KOPT-K1 (cell line): ENCODE results near the gene NRXN2.
A peak's percentile ranks its signal among the peaks of the same experiment; 100 is the strongest.

Experiments
- H3K27ac ChIP-seq: fragments of 200-600 bp; sonication (generic); 2 replicates; pipeline ENCODE4 v1.5.1; 2016; ENCODE audit warnings: antibody characterized with exemption, mild to moderate bottlenecking, low read depth, low read length; ENCODE audit not compliant: poor library complexity, severe bottlenecking
- H3K36me3 ChIP-seq: fragments of 200-600 bp; sonication (generic); 2 replicates; pipeline ENCODE4 v1.5.1; 2017; ENCODE audit warnings: antibody characterized with exemption, mild to moderate bottlenecking, low read length, moderate library complexity; ENCODE audit not compliant: insufficient read depth
- H3K9me3 ChIP-seq: fragments of 200-600 bp; sonication (generic); 2 replicates; pipeline ENCODE4 v1.5.1; 2017; ENCODE audit warnings: antibody characterized with exemption, low read length, mild to moderate bottlenecking; ENCODE audit not compliant: insufficient read depth, poor library complexity, severe bottlenecking

The NRXN2 gene

GRCh38 chr11:64583296-64584262 lies 139.4 kb downstream of the NRXN2 start:
- Histone ChIP-seq H3K36me3 (no peaks in the 10 kb centered on the region), H3K9me3 (peaks cover 4% of the 10 kb centered on the region), H3K27ac (no peak overlapping the region)

DNA sequence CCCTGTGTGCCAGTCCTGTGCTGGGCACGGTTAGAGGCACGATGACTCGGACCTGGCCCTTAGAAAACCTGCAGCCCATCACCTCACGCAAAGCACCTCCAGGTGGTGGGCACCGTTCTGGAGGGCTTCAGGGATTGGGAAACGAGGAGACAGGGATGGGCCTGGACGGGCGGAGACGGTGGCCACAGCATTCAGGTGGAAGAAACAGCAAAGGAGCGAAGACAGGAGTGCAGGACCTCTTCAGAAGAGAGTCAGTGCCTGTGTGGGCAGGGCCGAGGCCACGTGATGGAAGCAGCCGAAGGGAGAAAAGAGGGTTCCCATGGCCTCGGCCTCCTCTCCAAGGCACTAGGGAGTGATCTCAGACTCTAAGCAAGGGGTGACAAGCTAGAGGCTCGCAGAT lies 140.1 kb downstream of the NRXN2 start:
- no peaks in the 10 kb centered on the region for H3K36me3 ChIP-seq
- H3K27ac ChIP-seq, result no peak overlapping the region
- H3K9me3 ChIP-seq, result no peaks in the 10 kb centered on the region

DNA sequence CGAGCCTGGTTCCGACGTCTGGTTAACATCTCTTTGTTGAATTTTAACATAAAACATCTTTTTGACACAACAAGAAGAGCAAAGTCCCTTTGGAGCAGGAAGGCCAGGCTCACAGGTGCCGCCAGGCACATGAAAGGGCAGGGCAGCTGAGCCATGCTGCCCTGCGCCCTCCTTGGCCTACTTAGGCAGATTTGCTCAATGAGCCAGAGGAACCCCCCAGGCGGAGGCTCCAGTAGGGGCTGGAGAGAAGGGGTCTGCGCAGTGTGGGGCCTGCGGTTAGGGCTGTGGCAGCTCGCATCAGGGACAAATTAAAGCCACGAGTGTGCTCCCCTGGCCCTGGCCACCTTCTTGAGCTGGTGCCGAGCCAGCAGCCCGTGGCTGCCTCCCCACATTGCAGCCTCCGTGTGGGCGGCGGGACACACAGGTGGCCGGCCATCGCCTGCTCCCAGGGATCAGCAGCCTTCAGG lies 141.9 kb downstream of the NRXN2 start:
- H3K27ac ChIP-seq, result no peak overlapping the region
- no peaks in the 10 kb centered on the region for H3K9me3 ChIP-seq
- no peaks in the 10 kb centered on the region for H3K36me3 ChIP-seq

DNA sequence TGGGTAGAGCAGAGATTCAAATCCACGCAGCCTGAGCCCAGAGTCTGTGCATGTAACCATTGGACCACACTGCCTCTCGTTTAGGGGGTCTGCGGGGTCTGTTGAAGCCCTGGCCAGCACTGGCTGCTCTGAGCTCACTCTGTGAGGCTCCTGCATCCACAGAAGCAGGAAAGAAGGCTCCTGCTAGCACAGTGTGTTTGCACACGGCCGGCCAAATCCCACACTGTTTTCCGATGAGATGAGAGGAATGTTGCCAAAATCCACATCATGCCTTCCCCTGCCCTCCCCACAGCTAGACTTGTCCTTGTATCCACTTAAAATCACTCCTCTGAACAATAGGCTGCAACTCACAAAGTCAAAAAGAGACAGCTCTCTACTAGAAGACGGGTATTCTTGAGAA lies 142.6 kb downstream of the NRXN2 start:
- no peak overlapping the region for H3K27ac ChIP-seq
- no peaks in the 10 kb centered on the region for H3K36me3 ChIP-seq
- no peaks in the 10 kb centered on the region for H3K9me3 ChIP-seq

GRCh38 chr11:64577202-64577601 lies 145.8 kb downstream of the NRXN2 start:
- H3K36me3 ChIP-seq, result no peaks in the 10 kb centered on the region
- H3K9me3 ChIP-seq, result no peaks in the 10 kb centered on the region
- H3K27ac ChIP-seq, result no peak overlapping the region

DNA sequence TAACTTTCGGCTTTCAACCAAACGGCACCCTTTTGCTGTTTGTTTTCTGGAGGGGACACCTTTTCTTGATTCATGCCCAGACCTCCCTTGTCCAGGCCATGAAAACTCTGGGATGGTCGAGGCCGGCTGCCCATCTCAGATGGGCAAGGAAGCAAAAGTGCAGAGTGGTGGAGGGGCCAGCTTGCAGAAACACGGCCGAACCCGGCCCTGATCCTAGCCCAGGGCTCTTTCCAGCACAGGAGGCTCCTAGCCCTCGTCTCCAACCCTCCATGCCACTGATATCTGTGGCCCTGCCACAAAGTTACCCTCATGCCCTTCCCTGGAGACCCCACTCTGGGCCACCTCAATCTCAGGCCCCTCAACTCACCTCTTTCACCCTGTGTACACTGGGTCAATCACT lies 150.9 kb downstream of the NRXN2 start:
- no peaks in the 10 kb centered on the region for H3K9me3 ChIP-seq
- H3K27ac ChIP-seq, result no peak overlapping the region
- H3K36me3 ChIP-seq, result no peaks in the 10 kb centered on the region

GRCh38 chr11:64571410-64572091 lies 151.4 kb downstream of the NRXN2 start:
- H3K36me3 ChIP-seq, result no peaks in the 10 kb centered on the region
- H3K9me3 ChIP-seq, result no peaks in the 10 kb centered on the region
- H3K27ac ChIP-seq, result no peak overlapping the region

DNA sequence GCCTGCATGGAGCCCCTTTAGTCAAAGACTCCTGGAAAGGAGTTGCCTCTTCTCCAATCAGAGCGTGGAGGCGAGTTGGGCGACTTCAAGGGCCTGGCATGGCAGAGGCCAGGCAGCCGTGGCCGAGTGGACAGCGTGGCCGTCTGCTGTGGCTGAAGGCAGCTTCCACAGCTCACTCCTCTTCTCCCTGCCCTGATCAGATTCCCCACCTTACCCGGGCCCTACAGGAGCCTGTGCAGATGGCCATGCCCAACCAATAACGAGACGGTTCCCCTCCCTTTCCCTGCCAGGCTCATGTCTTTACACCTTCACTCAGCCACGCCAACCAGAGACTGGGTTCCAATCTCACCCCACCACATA lies 152.0 kb downstream of the NRXN2 start:
- H3K9me3 ChIP-seq, result no peaks in the 10 kb centered on the region
- no peaks in the 10 kb centered on the region for H3K36me3 ChIP-seq
- no peak overlapping the region for H3K27ac ChIP-seq

GRCh38 chr11:64570341-64570740 lies 152.7 kb downstream of the NRXN2 start:
- Histone ChIP-seq H3K36me3 (no peaks in the 10 kb centered on the region), H3K9me3 (no peaks in the 10 kb centered on the region), H3K27ac (no peak overlapping the region)

DNA sequence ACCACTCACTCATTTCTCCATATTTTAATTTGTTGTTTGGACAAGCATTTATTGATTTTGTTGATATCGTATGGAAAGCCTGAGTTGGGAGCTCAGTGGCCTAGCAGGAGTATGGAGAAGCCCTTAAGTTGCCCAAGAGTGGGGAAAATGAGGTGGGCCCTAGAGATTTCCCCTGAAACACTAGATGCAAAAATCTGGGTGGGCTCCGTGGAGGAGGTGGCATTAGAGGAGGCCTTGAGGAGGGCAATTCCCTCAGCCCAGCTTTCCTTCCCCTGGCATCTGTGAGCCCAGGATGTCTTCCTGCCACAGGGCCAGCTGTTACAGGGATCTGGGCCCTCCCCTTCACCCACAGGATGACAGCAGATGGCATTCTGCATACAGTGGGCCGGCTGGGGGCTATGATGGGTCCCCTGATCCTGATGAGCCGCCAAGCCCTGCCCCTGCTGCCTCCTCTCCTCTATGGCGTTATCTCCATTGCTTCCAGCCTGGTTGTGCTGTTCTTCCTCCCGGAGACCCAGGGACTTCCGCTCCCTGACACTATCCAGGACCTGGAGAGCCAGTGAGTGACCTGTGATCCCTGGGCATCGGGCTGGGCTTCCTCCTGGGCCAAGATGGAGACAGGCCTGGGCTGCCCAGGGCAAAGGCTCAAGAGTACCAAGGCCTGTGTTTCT lies 153.6 kb downstream of the NRXN2 start:
- Histone ChIP-seq H3K9me3 (no peaks in the 10 kb centered on the region), H3K36me3 (no peaks in the 10 kb centered on the region), H3K27ac (no peak overlapping the region)

DNA sequence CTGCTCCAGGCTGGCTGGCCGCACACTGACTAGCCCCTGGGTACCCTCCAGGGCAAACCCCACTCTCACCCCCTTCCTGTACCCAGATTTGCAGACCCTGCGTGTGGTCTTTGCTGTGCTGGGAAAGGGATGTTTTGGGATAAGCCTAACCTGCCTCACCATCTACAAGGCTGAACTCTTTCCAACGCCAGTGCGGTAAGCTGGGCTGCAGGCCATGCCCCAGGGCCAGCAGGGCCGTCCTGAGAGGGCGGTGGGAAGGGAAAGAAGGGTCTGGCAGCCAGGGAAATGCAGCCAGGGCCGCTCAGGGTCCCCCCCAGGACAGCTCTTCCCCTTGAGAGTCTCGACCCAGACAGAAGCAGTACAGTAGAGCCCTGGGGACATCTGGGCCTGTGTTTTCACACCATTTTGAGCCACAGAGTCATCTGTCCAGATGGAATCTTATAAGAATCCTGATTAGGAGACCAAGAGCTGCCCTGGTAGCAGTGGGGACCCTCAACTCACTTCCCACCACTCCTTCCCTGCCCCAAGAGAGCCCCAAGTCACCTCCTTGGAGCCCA lies 154.3 kb downstream of the NRXN2 start:
- no peaks in the 10 kb centered on the region for H3K9me3 ChIP-seq
- H3K36me3 ChIP-seq, result no peaks in the 10 kb centered on the region
- no peak overlapping the region for H3K27ac ChIP-seq

- no peaks in the 10 kb centered on the region for H3K9me3 ChIP-seq
- H3K27ac ChIP-seq, result no peak overlapping the region
- no peaks in the 10 kb centered on the region for H3K36me3 ChIP-seq
Measured at GRCh38 chr11:64568041-64568571, 154.9 kb downstream of the NRXN2 start.

DNA sequence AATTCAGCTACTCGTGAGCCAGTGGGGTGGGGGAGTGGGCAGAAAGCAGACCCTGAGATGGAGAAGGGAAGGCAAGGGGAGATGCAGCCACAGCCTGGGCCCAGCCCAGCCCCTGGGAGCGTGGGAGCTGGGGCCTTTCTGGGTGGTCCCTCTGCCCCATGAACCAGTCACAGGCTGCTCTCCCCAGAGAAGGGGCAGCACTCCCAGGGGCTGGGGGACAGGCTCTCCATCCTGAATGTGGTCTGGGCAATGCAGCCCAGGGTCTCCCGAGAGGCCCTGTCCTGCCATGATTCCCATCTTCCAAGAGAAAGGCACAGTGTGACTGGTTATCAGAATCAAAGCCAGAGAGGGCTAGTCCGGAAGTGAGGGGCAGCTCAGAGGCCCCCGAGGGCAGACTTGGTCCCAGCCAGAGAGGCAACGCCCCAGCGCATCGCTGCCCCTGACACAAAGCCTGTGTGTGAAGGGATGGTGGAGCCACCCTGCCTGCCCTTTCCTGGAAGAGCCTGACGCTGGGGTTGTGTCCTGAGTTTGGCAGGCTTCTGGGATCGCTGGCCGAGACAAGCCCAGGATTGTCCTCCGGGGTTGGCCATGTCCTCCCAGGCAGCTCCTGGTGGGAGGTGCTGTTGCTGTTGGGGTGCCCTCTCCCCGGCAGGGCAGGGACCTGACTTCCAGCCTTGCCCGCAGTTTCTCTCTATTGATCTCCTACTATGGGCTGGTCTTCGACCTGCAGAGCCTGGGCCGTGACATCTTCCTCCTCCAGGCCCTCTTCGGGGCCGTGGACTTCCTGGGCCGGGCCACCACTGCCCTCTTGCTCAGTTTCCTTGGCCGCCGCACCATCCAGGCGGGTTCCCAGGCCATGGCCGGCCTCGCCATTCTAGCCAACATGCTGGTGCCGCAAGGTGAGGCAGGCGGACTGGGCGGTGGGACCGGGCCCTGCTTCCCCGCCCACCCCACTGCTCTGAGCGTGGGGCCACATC lies 155.8 kb downstream of the NRXN2 start:
- Histone ChIP-seq H3K27ac (peak overlapping the region; percentile 37), H3K36me3 (no peaks in the 10 kb centered on the region), H3K9me3 (no peaks in the 10 kb centered on the region)
